ENCODE measurements around the gene SULF2.
A peak's percentile ranks its signal among the peaks of the same experiment; 100 is the strongest.

Gene SULF2

GRCh38 chr20:47682028-47682783 is 103.1 kb downstream of the SULF2 start:
- no peak for DNase-seq (ENCODE audit: low read depth)

- DNase-seq (ENCODE audit: low read depth), result no peak
Observed at GRCh38 chr20:47680804-47681529, 104.3 kb downstream of the SULF2 start.

GRCh38 chr20:47679462-47679861 is 105.8 kb downstream of the SULF2 start:
- no peak for DNase-seq (ENCODE audit: low read depth)

GRCh38 chr20:47678536-47678935 is 106.7 kb downstream of the SULF2 start:
- no peak for DNase-seq (ENCODE audit: low read depth)

- peak; percentile 43 for DNase-seq (ENCODE audit: low read depth)
Observed at GRCh38 chr20:47677635-47678453, 107.4 kb downstream of the SULF2 start.

- DNase-seq (ENCODE audit: low read depth), result no peak
Observed at GRCh38 chr20:47676912-47677634, 108.2 kb downstream of the SULF2 start.

GRCh38 chr20:47676219-47676721 is 109.0 kb downstream of the SULF2 start:
- DNase-seq (ENCODE audit: low read depth), result no peak

- DNase-seq (ENCODE audit: low read depth), result no peak
Observed at GRCh38 chr20:47675190-47676142, 109.8 kb downstream of the SULF2 start.

GRCh38 chr20:47674686-47675085 is 110.6 kb downstream of the SULF2 start:
- DNase-seq (ENCODE audit: low read depth), result no peak

GRCh38 chr20:47674145-47674544 is 111.1 kb downstream of the SULF2 start:
- DNase-seq (ENCODE audit: low read depth), result no peak

- DNase-seq (ENCODE audit: low read depth), result no peak
Observed at GRCh38 chr20:47673671-47673955, 111.7 kb downstream of the SULF2 start.

- no peak for DNase-seq (ENCODE audit: low read depth)
Observed at GRCh38 chr20:47672886-47673670, 112.2 kb downstream of the SULF2 start.

- no peak for DNase-seq (ENCODE audit: low read depth)
Observed at GRCh38 chr20:47672166-47672565, 113.1 kb downstream of the SULF2 start.

- DNase-seq (ENCODE audit: low read depth), result no peak
Observed at GRCh38 chr20:47670913-47671312, 114.4 kb downstream of the SULF2 start.

GRCh38 chr20:47669927-47670890 is 115.1 kb downstream of the SULF2 start:
- DNase-seq (ENCODE audit: low read depth), result no peak

- DNase-seq (ENCODE audit: low read depth), result no peak
Observed at GRCh38 chr20:47669489-47669888, 115.8 kb downstream of the SULF2 start.

- no peak for DNase-seq (ENCODE audit: low read depth)
Observed at GRCh38 chr20:47669152-47669425, 116.2 kb downstream of the SULF2 start.

- no peak for DNase-seq (ENCODE audit: low read depth)
Observed at GRCh38 chr20:47668313-47669151, 116.7 kb downstream of the SULF2 start.

Data from stimulated activated CD8-positive, alpha-beta memory T cell treated with anti-CD3 and anti-CD28 coated beads, Interleukin-4, amount 100 ng/mL, for 24 hours (primary cell).